Activated T-helper 9 cell treated with anti-CD3 and anti-CD28 coated beads, Interleukin-2, amount 50 U/mL, for 16 hours (primary cell): ENCODE measurements around the gene RIMBP3C.
"Not testable (repeated sequence)": the region's sequence is repeated elsewhere in the genome, so short reads cannot be mapped to it uniquely, and the experiment has no call there.

Experiments
- DNase-seq: peaks from one replicate; pipeline ENCODE4 v3.0.0-alpha.2; 2020; ENCODE audit warnings: low read depth

The RIMBP3C gene

DNA sequence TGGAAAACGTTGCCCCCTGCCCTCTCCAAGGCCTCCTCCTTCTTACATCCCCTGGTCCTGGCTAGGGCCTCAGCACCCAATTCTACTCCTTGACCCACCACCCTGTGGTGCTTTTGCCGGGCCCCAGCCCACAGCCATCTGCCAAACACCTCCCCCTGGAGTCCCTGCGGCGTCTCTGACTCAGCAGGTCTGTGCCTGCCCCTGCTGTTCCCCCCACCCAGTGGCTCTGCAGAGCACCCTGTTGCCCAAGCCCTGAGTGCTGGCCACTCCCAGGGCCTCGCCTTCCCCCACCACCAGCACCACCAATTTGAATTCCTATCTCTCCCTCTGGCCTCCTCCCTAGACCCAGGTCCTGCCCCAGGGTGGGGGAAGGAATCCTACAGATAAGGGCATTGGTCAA is 19.7 kb downstream of the RIMBP3C start:
- DNase-seq, result not testable (repeated sequence)

DNA sequence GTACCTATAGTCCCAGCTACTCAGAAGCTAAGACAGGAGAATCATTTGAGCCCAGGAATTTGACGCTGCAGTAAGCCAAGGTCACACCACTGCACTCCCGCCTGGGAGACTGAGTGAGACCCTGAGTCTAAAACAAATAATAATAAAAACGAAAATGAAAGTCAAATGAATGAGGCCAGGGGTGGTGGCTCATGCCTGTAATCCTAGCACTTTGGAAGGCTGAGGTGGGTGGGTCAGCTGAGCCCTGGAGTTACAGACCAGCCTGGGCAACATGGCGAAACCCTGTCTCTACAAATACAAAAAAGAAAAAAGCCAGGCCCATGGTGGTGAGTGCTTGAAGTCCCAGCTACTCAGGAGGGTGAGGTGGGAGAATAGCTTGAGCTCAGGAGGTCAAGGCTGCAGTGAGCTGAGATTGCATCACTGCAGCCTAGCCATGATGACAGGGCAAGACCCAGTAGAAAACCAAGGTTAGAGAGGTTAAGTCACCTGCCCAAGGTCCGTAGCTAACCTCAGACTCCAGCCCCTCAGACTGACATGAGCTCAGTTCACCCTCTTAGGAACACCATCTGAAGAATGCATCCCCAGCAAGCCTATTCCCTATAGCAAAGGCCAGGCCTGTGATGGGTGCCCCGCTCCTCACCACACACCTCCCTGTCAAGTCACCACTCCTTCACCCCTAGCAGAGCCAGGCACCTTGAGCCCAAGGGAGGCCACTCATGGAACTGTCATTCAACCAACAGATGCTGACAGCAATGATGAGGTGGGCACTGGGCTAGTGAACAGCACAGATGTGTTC is 24.4 kb downstream of the RIMBP3C start:
- not testable (repeated sequence) for DNase-seq

- DNase-seq, result peak; percentile 66
Observed at GRCh38 chr22:21516970-21517764, 34.1 kb downstream of the RIMBP3C start.

- DNase-seq, result not testable (repeated sequence)
Observed at GRCh38 chr22:21516522-21516921, 34.7 kb downstream of the RIMBP3C start.

GRCh38 chr22:21515234-21515633 is 36.0 kb downstream of the RIMBP3C start:
- not testable (repeated sequence) for DNase-seq

- DNase-seq, result not testable (repeated sequence)
Observed at GRCh38 chr22:21514117-21514516, 37.1 kb downstream of the RIMBP3C start.

- DNase-seq, result not testable (repeated sequence)
Observed at GRCh38 chr22:21512022-21512421, 39.2 kb downstream of the RIMBP3C start.

GRCh38 chr22:21510397-21510796 is 40.9 kb downstream of the RIMBP3C start:
- not testable (repeated sequence) for DNase-seq

- not testable (repeated sequence) for DNase-seq
Observed at GRCh38 chr22:21499623-21500506, 51.4 kb downstream of the RIMBP3C start.

GRCh38 chr22:21498489-21498888 is 52.8 kb downstream of the RIMBP3C start:
- not testable (repeated sequence) for DNase-seq

GRCh38 chr22:21497984-21498383 is 53.3 kb downstream of the RIMBP3C start:
- DNase-seq, result not testable (repeated sequence)
